ENCODE measurements around the gene MAP2K3.
"Not testable (repeated sequence)": the region's sequence is repeated elsewhere in the genome, so short reads cannot be mapped to it uniquely, and the experiment has no call there.

MAP2K3 gene

GRCh38 chr17:21337981-21338625 is 53.6 kb downstream of the MAP2K3 start:
- FAIRE-seq = not testable (repeated sequence)

DNA sequence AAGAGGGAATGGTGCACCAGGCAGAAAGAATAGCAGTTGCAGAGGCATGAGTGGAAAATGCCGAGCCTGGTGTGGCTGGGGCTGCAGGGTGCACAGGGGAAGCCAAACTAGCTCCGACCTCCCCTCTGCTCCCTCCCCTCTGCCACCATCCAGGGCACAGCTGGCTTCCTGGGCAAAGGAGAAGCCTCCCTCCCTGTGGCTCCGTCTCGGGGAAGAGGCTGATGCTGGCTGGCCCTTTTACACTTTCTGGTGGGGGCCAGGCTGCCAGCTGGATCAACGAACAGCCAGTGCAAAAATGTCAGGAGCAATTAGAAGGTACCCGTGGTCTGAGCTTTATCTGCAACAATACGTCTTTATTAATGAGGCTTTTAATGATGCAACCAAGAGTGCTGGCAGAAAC is 54.5 kb downstream of the MAP2K3 start:
- no peak for FAIRE-seq

DNA sequence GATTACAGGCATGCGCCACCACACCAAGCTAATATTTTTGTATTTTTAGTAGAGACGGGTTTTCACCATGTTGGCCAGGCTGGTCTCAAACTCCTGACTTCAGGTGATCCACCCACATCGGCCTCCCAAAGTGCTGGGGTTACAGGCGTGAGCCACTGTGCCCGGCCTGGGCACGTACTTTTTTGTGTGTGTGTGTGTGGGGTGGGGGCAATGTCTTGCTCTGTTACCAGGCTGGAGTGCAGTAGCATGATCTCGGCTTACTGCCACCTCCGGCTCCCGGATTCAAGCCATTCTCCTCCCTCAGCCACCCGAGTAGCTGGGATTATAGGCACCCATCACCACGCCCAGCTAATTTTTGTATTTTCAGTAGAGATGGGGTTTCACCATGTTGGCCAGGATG is 55.1 kb downstream of the MAP2K3 start:
- not testable (repeated sequence) for FAIRE-seq

DNA sequence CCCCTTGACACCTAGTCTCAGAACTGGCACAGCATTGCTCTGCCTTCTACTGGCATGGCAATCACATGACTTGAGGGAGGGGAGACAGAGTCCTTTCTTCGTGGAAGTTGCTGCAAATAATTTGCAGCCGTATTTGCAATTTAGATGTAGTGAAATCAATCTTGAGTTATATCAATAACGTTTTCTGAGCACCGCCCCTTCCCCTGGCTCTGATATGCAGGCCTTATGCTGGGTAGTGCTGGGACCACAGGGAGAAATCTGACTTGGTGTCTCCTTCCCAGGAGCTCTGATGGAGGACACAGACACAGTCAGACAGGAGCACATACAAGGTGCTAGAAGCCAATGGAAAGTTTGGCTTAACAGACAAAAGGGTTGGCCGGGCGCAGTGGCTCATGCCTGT is 55.9 kb downstream of the MAP2K3 start:
- FAIRE-seq = not testable (repeated sequence)

DNA sequence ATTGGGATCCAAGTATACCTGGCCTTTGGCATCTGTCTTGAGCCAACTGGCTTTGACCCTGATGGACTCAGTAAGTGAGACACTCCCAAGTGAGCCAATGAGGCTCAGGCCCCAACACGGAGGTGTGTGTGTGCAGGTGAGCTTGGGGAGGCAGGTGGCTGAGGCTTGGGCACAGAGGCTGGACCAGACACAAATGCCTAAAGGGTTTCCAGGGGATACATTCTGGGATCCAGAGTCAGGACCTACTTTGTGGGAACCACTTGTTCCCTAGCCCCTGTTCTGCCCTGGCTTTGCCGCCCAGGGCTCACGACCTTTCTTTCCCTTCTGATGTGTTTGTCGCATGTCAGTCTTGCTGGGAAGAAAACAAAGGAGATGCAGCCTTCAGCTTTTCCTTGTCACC is 56.8 kb downstream of the MAP2K3 start:
- FAIRE-seq = not testable (repeated sequence)

DNA sequence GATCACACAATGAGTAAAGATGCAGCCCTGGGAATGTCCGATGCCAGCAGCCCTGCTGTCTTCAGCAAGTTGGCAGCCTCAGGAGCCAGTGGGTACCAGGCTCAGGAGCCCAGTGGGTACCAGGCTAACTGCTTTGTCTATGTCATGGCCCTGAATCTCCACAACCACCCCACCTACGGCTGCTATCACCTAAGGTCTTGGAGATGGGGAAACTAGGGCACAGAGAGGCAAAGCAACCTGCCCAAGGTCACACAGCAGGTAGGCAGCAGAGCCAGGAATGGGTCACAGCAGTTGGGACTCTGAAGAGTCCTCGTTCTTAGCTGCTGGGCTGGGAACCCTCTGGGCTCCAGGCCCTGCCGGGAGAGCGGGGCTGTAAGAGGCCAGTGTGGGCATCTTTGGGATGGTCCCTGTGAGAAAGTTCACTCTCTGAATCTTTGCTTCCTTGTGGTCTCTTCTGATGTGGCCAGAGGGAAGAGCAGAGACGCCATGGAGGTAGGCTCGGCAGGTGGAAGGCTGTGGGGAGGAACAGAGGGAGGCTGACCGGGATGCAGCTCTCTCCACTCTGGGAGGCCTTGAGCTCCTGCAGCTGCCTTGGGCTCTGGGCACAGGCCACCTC is 57.5 kb downstream of the MAP2K3 start:
- not testable (repeated sequence) for FAIRE-seq

DNA sequence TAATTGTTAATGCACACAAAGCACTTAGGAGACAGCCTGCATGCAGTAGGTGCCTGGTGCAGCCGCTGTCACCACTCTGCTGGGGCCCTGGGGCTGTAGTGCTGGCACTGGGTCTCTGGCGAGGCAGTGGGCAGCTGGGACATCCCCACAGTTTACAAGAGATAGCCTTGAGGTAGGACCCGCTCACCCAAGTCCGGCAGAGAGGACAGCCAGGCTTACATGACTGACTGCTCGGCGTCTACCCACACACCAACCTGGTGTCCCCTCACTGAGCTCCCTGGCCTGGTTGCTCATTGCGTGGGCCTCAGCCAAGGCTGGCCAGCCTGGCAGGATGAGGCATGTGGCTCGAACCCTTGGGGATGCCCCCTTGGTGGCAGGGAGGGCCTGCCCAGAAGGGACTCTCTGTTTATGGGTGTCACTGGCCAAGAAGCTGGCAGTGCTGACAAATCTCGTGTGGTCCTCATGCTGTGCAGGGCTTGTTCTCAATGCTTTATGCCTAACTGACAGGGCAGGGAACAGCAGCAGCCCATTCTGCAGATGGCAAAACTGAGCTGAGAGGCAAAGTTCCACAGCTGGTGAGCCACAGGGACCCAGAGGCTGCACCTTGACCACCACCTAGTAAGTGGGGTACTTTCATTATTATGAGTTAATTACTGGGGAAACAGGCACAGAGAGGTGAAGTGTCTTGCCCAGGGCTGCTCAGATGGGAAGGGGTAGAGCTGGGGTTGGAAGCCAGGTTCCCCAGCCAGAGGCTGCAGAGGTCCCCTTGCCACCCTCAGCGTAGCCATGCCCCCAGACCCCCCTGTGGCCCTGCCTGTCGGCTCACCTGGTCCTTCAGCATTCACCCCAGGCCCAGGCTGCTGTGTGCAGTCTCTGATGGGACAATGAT is 58.8 kb downstream of the MAP2K3 start:
- FAIRE-seq = not testable (repeated sequence)

DNA sequence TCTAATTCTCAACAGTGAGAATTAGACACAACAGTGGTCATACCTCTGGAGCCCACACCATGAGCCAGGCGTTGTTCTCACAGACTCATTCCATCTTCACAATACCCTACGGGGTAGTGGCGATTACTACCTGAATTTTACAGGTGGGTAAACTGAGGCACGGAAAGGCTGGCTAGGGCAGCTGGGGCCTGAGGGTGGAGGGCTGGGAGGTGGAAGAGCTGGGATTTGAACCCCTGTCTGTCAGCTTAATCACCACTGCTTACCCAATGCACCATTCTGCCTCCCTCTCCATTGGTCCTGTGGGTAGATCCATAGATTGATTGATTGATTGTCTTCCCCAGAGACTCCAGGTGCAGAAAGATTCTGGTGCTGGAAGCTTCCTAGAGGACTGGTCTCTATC is 60.3 kb downstream of the MAP2K3 start:
- FAIRE-seq = not testable (repeated sequence)

DNA sequence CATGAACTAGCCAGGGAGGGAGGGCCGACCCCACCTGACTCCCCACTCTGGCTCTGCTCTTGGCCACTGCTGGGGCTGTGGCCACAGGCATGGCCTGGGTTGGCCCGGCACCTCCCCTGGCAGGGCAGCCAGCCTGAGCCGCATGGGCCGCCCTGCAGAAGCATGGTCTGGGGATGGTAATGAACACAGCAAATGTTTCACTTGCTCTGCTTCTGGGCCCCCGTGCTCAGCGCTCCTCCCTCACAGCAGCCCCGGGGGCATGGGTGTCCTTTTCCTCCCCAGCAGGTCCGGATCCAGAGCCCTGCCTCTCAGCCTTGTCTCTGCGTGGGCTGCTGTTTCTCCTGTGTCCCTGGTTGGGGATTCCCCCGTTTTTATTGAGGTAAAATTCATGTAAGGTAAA is 60.7 kb downstream of the MAP2K3 start:
- FAIRE-seq = no peak

GRCh38 chr17:21346107-21346506 is 61.6 kb downstream of the MAP2K3 start:
- not testable (repeated sequence) for FAIRE-seq

DNA sequence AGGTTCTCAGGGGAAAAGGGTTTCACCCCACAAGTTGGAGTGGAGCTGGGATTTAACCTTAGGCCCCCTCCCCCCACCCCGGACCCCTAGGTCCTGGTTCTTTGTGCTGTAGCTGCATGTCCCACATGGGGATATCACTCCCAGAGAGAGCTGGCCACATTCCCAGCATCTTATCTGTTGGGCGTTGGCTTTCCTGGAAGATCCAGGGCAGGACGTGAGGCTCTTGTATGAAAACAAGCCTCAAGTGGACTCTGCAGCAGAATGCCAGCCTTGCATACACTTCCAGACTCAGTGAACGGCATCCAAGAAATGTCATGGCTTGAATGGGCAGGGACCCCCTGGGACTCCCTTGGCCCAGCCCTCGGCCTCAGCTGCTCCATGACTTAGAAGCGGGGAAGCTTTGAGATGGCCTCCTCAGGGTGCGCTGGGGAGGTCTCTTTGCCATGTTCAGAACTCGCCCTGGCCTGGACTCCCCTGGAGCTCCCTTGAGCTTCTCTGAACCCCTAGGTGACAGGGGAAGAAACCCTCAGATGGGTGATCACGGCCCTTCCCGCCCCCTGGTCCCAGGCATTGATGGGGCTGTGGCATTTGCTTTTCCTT is 62.2 kb downstream of the MAP2K3 start:
- FAIRE-seq = not testable (repeated sequence)

DNA sequence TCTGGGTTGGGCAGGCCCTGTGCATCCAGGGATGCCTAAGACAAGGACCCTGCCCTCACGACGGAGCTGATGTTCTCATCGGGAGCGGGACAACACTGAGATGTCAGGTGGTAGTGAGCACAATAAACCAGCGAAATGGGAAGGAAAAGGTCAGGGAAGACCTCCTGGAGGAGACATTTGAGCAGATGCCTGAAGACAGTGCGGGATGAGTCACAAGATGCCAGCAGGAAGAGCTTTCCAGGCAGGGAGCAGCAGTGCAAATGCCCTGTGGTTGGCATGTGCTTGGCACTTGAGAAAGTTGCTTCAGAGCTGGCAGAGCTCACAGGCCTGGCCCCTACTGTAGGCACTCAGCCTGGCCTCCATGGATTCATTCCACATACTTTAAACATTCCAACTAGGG is 63.1 kb downstream of the MAP2K3 start:
- not testable (repeated sequence) for FAIRE-seq

DNA sequence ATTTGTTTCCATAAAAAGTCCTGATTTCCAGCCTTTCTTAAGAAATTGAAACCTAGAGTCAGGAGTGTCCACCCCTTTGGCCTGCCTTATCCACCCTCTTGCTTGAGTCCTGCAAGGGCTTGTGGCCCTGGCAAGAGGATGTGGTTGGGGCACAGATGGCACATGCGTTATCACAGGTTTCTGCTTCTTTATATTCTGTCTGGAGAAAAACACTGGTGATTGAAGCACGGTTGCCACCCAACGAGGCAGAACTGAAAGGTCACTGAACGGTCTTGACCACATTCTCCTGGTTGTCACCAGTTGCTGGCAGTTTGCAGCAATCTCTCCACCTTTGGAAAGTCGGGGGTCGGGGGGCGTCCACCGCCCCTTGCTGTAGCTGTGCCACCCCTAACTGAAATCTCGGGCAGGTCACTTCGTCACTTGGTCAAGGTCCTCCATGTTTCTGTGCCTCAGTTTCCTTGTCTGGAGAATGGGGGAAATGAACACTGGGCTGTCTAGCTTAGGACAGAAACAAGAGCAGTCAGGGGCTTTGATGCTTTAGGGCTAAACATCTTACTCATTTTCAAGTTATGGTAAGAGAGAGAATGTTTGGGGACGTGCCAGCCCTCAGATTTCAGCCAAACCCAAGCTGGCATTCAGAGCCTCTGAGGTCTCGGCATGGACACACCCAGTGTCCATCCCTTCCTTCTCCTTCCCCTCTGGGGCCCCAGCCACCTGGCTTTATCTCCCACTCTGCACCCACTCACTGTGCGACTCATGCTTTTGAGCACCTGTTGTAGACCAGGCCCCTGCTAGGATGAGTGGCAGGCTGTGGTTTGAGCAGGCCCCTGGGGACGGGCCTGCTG is 63.8 kb downstream of the MAP2K3 start:
- not testable (repeated sequence) for FAIRE-seq

DNA sequence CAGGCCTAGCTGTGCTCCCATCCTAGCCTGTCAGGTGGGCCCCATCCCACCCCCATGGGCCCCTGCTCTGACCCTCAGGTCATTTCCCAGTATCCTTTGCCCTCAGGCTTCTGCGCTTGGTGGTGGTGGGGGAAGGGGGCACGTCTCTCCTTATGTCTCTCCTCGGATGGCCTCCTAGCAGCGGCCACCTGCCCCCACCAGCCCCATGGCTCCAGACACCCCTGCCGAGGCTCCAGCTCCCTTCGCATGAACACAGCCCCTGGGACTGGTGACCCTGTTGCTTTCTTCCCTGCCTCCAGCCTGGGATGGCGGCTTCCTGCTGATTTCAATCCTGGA is 64.4 kb downstream of the MAP2K3 start:
- FAIRE-seq = not testable (repeated sequence)

DNA sequence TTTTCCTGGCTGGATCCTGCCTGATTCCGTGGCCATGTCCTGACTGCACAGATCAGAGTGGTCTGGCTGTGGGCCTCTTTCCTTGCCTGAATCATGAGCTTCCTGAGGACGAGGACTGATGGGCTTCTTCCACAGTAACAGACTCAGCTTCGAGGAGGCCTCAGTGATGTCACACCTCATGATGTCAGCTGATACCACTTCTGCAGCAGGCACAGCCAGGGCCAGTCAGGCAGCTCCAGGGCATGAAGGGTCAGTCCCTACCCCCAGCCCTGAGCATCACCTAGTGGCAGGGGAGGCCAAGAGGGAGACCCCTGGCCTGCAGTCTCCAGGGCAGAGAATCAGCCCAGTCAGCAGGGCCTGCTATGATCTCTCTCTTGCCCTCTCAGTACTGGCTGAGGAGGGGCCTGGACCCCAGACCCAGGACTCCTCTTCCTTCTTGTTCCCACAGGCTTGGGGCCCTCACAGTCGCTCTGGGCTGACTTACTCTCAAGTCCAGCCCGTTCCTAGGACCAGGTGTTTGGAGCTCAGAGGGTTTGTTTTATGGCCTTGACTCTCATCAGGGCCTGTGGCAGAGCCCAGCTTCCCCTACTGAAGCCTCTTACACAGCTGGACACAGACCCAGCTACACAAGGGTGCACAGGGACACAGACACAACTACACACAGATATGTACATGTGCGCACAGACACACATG is 65.0 kb downstream of the MAP2K3 start:
- FAIRE-seq = not testable (repeated sequence)

- FAIRE-seq = not testable (repeated sequence)
Observed at GRCh38 chr17:21350495-21350894, 66.0 kb downstream of the MAP2K3 start.

- FAIRE-seq = no peak
Observed at GRCh38 chr17:21351366-21352065, 67.0 kb downstream of the MAP2K3 start.

DNA sequence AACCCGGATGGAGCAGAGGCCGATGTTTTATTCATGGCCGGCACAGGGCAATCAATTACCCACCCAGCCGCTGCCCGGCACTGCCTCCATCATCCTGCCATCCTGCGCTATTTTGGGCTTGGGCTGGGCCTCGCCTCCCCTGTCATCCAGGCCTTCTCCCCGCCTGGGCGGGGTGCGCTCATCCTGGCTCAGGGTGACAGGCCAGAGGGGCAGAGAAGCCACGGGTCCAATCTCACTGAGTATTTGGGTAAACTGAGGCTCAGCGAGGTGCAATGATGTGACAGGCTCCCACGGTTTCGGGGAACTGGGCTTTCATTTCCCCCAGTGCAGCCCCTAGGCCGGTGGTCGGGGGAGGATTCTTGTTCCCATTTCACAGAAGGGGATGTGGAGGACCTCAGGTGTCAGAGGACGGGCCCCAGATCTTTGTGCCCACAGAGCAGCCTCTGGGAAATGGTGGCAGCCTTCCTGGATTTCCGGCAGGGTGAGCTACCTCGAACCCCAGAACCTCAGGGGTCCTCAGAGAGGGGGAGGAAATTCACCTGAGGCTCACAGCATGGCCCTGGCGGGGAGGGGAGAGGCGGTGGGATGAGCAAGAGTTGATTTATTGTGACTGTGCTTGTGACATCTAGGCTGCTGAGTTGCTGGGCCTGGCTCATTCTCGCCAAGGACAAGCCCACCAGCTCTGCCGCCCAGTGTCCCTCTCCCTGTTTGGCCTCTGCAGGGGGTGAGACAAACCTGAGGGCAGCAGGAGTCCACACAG is 67.9 kb downstream of the MAP2K3 start:
- FAIRE-seq = no peak

GRCh38 chr17:21352981-21353265 is 68.4 kb downstream of the MAP2K3 start:
- FAIRE-seq = no peak

DNA sequence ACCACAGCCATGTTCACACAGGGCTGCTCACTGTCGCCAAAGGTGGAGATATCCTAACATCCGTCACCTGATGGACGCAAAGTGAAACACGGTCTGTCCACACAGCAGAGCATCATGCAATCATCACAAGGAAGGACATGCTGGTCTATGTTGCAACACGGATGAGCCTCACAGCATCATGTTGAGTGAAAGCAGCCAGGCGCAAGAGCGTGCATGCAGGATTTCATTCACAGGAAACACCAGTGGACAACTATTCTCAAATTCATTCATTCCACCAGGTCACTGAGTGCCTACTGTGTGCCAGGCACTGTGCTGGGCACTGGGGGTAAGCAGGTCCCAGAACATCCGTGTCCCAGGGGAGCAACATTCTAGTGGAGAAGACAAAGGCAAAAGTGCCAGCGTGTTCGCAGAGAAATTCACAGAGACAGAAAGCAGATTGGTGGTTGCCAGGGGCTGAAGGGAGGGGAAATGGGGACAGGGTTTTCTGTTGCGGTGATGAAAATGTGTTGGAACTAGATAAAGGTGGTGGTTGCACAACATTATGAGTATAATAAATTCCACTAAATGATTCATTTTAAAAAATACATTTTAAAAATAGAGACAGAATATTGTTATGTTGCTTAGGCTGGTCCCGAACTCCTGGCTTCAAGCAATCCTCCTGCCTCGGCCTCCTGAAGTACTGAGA is 69.0 kb downstream of the MAP2K3 start:
- no peak for FAIRE-seq
